ENCODE results near the gene HS2ST1.
"Not testable (repeated sequence)": the region's sequence is repeated elsewhere in the genome, so short reads cannot be mapped to it uniquely, and the experiment has no call there.

Gene HS2ST1

GRCh38 chr1:87064309-87064708 lies 149.9 kb downstream of the HS2ST1 start:
- Histone ChIP-seq H3K4me3 (replicated peaks; ENCODE audit: insufficient read depth, low read length) (no peak overlapping the region), H3K27ac (replicated peaks) (no peak overlapping the region), H3K27me3 (ENCODE audit: insufficient read depth, poor library complexity, severe bottlenecking) (no peaks in the 10 kb centered on the region)
- no peak for DNase-seq (ENCODE audit: low read depth in 1 of 2, low spot score in 1 of 2)
- TF ChIP-seq GABPA (IDR thresholded peaks at IDR 0.05; ENCODE audit: low read depth) (no peak), POLR2AphosphoS5 (IDR thresholded peaks at IDR 0.05; ENCODE audit: low read depth) (no peak), REST (IDR thresholded peaks at IDR 0.05; ENCODE audit: insufficient replicate concordance, low read depth) (no peak), SPI1 (IDR thresholded peaks at IDR 0.05; ENCODE audit: borderline replicate concordance, low read depth) (no peak), CTCF (IDR thresholded peaks at IDR 0.05; ENCODE audit: insufficient read depth, low read length) (no peak)

GRCh38 chr1:87064986-87065385 lies 150.6 kb downstream of the HS2ST1 start:
- TF ChIP-seq CTCF (IDR thresholded peaks at IDR 0.05; ENCODE audit: insufficient read depth, low read length) (no peak), GABPA (IDR thresholded peaks at IDR 0.05; ENCODE audit: low read depth) (no peak), SPI1 (IDR thresholded peaks at IDR 0.05; ENCODE audit: borderline replicate concordance, low read depth) (no peak), REST (IDR thresholded peaks at IDR 0.05; ENCODE audit: insufficient replicate concordance, low read depth) (no peak), POLR2AphosphoS5 (IDR thresholded peaks at IDR 0.05; ENCODE audit: low read depth) (no peak)
- no peak overlapping the region for H3K27ac ChIP-seq (replicated peaks)

GRCh38 chr1:87066708-87067107 lies 152.3 kb downstream of the HS2ST1 start:
- H3K4me3 ChIP-seq (replicated peaks; ENCODE audit: insufficient read depth, low read length); DNase-seq (ENCODE audit: low read depth in 1 of 2, low spot score in 1 of 2); H3K27me3 ChIP-seq (ENCODE audit: insufficient read depth, poor library complexity, severe bottlenecking); H3K27ac ChIP-seq (replicated peaks): not testable (repeated sequence)

More at GRCh38 chr1:87064986-87065385, 150.6 kb downstream of the HS2ST1 start:
- no peak overlapping the region for H3K4me3 ChIP-seq (replicated peaks; ENCODE audit: insufficient read depth, low read length)
- no peaks in the 10 kb centered on the region for H3K27me3 ChIP-seq (ENCODE audit: insufficient read depth, poor library complexity, severe bottlenecking)
- DNase-seq (ENCODE audit: low read depth in 1 of 2, low spot score in 1 of 2): no peak

GRCh38 chr1:87072411-87072810 lies 158.0 kb downstream of the HS2ST1 start:
- no peak for DNase-seq (ENCODE audit: low read depth in 1 of 2, low spot score in 1 of 2)
- Histone ChIP-seq H3K27ac (replicated peaks) (no peak overlapping the region), H3K27me3 (ENCODE audit: insufficient read depth, poor library complexity, severe bottlenecking) (no peaks in the 10 kb centered on the region), H3K4me3 (replicated peaks; ENCODE audit: insufficient read depth, low read length) (no peak overlapping the region)
- no peak for TF ChIP-seq CTCF (IDR thresholded peaks at IDR 0.05; ENCODE audit: insufficient read depth, low read length)
- no peak for TF ChIP-seq GABPA (IDR thresholded peaks at IDR 0.05; ENCODE audit: low read depth)
- TF ChIP-seq REST (IDR thresholded peaks at IDR 0.05; ENCODE audit: insufficient replicate concordance, low read depth): no peak
- no peak for TF ChIP-seq SPI1 (IDR thresholded peaks at IDR 0.05; ENCODE audit: borderline replicate concordance, low read depth)
- TF ChIP-seq POLR2AphosphoS5 (IDR thresholded peaks at IDR 0.05; ENCODE audit: low read depth): no peak

Measured in HL-60 (cell line).